K562 (cell line): ENCODE measurements around the gene DDC. TPM values are rescaled to one million over a fixed set of nuclear protein-coding genes. Genes with fewer than 3 reads are reported as not detected.

Experiments used
- ATAC-seq: fragments of 200-7000 bp; cut with Tn5 transposase; 3 replicates; pipeline ENCODE4 v1.9.1; 2020; ENCODE audit warnings: moderate library complexity
- BruUV-seq: library from RNA; stranded (reverse); fragments of 400-500 nt; replicated peaks from 2 replicates; lab custom pipeline; 2021; lab: Mats Ljungman, UMichigan
- CTCF ChIA-PET: fragments of 300-600 bp; formaldehyde crosslinking; extraction: SDS; loops from one replicate; lab custom pipeline; 2021; ENCODE audit warnings: low intra/inter-chr PET ratio; lab: Yijun Ruan, JAX
- POLR2A ChIA-PET: fragments of 300-600, 350-650 bp; sonication (Branson Sonifier 250); formaldehyde crosslinking; extraction: SDS; loops from one replicate; lab custom pipeline; 2021; ENCODE audit warnings: antibody characterized with exemption, inconsistent platforms; lab: Yijun Ruan, JAX
- DNase-seq, 4 experiments: peaks; one replicate each; pipeline versions ENCODE4 v3.0.0 to v3.0.0-alpha.2; 2011 to 2018; ENCODE audit warnings: low spot score in 3 of 4, mixed read lengths in 3 of 4; ENCODE audit errors: extremely low read depth in 1 of 4
- FAIRE-seq: peaks from 2 replicates; lab custom pipeline; 2011; peaks lifted over from hg19 to GRCh38; lab: Jason Lieb, UNC
- H2AFZ ChIP-seq: 2 replicates; pipeline ENCODE4 v1.6.0; 2011; ENCODE audit warnings: low read depth, low read length, control low read depth, inconsistent platforms
- H3K27ac ChIP-seq: fragments of 200-600 bp; 3 replicates; pipeline ENCODE4 v1.8.0; 2011; ENCODE audit warnings: low read depth, mild to moderate bottlenecking, control low read depth, inconsistent platforms, low read length, moderate library complexity, mixed read lengths; ENCODE audit errors: extremely low read depth
- H3K27me3 ChIP-seq, 2 experiments: fragments of 300-600 bp in 1 of 2; 2 replicates in 1 of 2; 3 replicates in 1 of 2; pipeline versions ENCODE4 v1.6.0 to v1.8.0; 2011; ENCODE audit warnings: inconsistent platforms in 2 of 2, low read length in 2 of 2, mild to moderate bottlenecking in 1 of 2, mixed read lengths in 1 of 2, moderate library complexity in 1 of 2; ENCODE audit not compliant: control insufficient read depth in 2 of 2, insufficient read depth in 2 of 2
- H3K36me3 ChIP-seq: fragments of 300-600 bp; 3 replicates; pipeline ENCODE4 v1.8.0; 2011; ENCODE audit warnings: mild to moderate bottlenecking, low read length, inconsistent platforms; ENCODE audit not compliant: control insufficient read depth, insufficient read depth
- H3K4me1 ChIP-seq, 2 experiments: fragments of 200-600 bp in 1 of 2; replicated peaks in 1 of 2; 2 replicates in 1 of 2; 3 replicates in 1 of 2; pipeline versions ENCODE4 v1.5.1 to v1.8.0; 2011; ENCODE audit warnings: inconsistent platforms in 2 of 2, low read length in 2 of 2, mild to moderate bottlenecking in 1 of 2, mixed read lengths in 1 of 2, moderate library complexity in 1 of 2; ENCODE audit not compliant: control insufficient read depth in 2 of 2, insufficient read depth in 2 of 2
- H3K4me2 ChIP-seq: 2 replicates; pipeline ENCODE4 v1.6.1; 2011; ENCODE audit warnings: low read length, control low read depth, inconsistent platforms, mixed read lengths; ENCODE audit not compliant: insufficient read depth
- H3K4me3 ChIP-seq: fragments of 200-600 bp; sonication (generic), shearing (Covaris generic); 2 replicates; pipeline ENCODE4 v1.5.1; 2016; ENCODE audit warnings: control low read depth, inconsistent platforms
- H3K79me2 ChIP-seq: fragments of 200-600 bp; 3 replicates; pipeline ENCODE4 v1.8.0; 2011; ENCODE audit warnings: low read length, inconsistent platforms; ENCODE audit not compliant: control insufficient read depth, insufficient read depth
- H3K9ac ChIP-seq, 2 experiments: 2 replicates each; pipeline versions ENCODE4 v1.6.0 to v1.6.1; 2011; ENCODE audit warnings: low read depth in 2 of 2, low read length in 2 of 2, control low read depth in 1 of 2, inconsistent platforms in 1 of 2, mild to moderate bottlenecking in 1 of 2, mixed read lengths in 1 of 2; ENCODE audit not compliant: insufficient read depth in 1 of 2
- H3K9me1 ChIP-seq: one replicate; pipeline ENCODE4 v1.6.0; 2011; ENCODE audit warnings: inconsistent platforms, mild to moderate bottlenecking, low read length, moderate library complexity; ENCODE audit not compliant: control insufficient read depth, insufficient read depth
- H3K9me3 ChIP-seq: replicated peaks from 2 replicates; pipeline ENCODE4 v1.5.1; 2011; ENCODE audit warnings: low read depth, low read length, inconsistent platforms; ENCODE audit not compliant: control insufficient read depth, insufficient read depth
- H4K20me1 ChIP-seq: replicated peaks from 2 replicates; pipeline ENCODE4 v1.6.1; 2011; ENCODE audit warnings: low read length, inconsistent platforms, mixed read lengths; ENCODE audit not compliant: control insufficient read depth, insufficient read depth
- BHLHE40 ChIP-seq: IDR thresholded peaks from 2 replicates; pipeline ENCODE4 v1.6.1; 2011; ENCODE audit warnings: low read length, improper control_type of control experiment
- LARP7 ChIP-seq: fragments of 450-650 bp; IDR thresholded peaks from 2 replicates; pipeline ENCODE4 v1.6.1; 2016
- PTTG1 ChIP-seq: fragments of 450-650 bp; IDR thresholded peaks from 2 replicates; pipeline ENCODE4 v1.6.1; 2016; ENCODE audit warnings: low read depth, mild to moderate bottlenecking, missing genetic modification characterization, missing compliant biosample characterization
- USF1 ChIP-seq: sonication (generic); formaldehyde crosslinking; IDR thresholded peaks from 2 replicates; pipeline ENCODE4 v1.9.0; 2022; ENCODE audit warnings: mild to moderate bottlenecking, missing genetic modification reagents
- WGBS: fragments of 100-300 bp; shearing (Covaris generic); methylation state at CpG from one replicate; pipeline ENCODE4 v1.1.6; 2016; ENCODE audit warnings: low coverage, mixed read lengths; ENCODE audit not compliant: insufficient coverage; ENCODE audit errors: missing lambda C conversion rate; 5-methylcytosine and 5-hydroxymethylcytosine counted together
- in situ Hi-C: fragments of 300-500 bp; cut with MboI; formaldehyde crosslinking; loops from 4 replicates; pipeline ENCODE4 v1.15.0; 2018; ENCODE audit warnings: inconsistent platforms, mixed read lengths
- intact Hi-C: fragments of 100-400 bp; cut with micrococcal nuclease; formaldehyde crosslinking; loops from 2 replicates; pipeline ENCODE4 v1.14.2; 2022
- polyA plus RNA-seq, 8 experiments: library from polyadenylated mRNA; depleted of rRNA in 4 of 8; stranded (reverse) in 5 of 8; unstranded in 3 of 8; fragments of >200 nt; fragmentation: Nextera tagmentation in 2 of 8; fragmentation: Illumina TruSeq in 1 of 8; extraction: Ambion mirVana in 2 of 8; extraction: Trizol in 1 of 8; gene quantifications; 2 replicates each; pipeline versions ENCODE4 v1.2.1 to v1.2.3, GENCODE V29; 2011 to 2014; ENCODE audit warnings: inconsistent platforms in 1 of 8, missing spikeins in 1 of 8
- total RNA-seq, 7 experiments: library from RNA; depleted of rRNA in 6 of 7; stranded (reverse); fragments of >200 nt in 6 of 7; fragmentation: Illumina TruSeq in 2 of 7; extraction: Trizol in 2 of 7; gene quantifications; 2 replicates each; pipeline versions ENCODE4 v1.2.1 to v1.2.3, GENCODE V29; 2011 to 2021; ENCODE audit warnings: low replicate concordance in 1 of 7

DDC gene
- total and polyA plus RNA-seq, 9 of the 15 experiments (the other 6 are each of a cell fraction or from before 2014, with no cell fraction given): not detected

DNA sequence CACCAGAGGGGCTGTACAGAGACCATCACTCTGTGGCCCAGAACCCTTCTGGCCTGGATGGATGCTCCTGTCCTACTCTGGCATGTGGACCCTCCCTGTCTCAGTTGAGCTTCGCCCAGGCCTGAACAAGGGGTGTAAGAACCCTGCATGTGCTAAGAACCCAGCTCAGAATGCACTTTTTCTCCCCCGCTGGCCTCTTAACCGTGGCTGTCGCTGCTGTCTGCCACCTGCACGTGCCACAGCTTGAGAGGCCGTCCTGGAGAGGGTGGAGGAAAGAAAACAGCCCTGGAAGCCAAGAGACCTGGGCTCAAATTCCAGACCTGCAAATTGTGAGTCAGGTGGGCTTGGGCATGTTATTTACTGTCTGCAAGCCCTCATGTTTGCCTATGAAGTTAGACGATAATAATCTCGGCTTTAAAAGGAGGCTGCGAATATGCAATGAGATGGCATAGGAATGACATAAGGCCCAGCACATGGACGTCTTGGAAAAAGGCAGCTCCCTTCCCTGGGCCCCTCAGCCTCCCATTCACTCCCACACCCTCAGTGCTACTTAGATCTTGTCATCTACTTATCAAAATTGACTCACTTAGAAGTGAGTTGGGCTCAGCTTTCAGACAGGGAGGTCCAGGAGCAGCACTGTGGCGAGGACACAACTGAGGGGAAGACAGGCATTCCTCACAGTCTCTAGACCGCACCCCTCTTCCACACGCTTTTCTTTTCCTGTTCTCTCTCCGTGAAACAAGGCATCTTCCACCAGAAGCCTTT is 146.5 kb downstream of the DDC start:
- POLR2A ChIA-PET: interaction anchor here (0.9 to 1.1 kb wide), 2 partner anchors 11 to 13 kb away, joined by 3 to 4 read pairs; no protein-coding TSS in a partner anchor
- ATAC-seq (no peak), FAIRE-seq (peak; percentile 49)

More for the DNA sequence above, 146.5 kb downstream of the DDC start:
- BruUV-seq: no TSS peak
- H2AFZ ChIP-seq: peak overlapping the region; percentile 7; the same call in 1 of the 2 replicates
- 17% methylated on average over 13 of the region's 14 CpGs for WGBS
- intact Hi-C loops (loop anchor here (1.0 to 10.0 kb wide), 7 partner anchors 51 to 564 kb away; no protein-coding TSS in a partner anchor), in situ Hi-C loops (no loop called here)
- H3K27ac ChIP-seq: no peak overlapping the region
- TF ChIP-seq BHLHE40: peak; percentile 53; the same call in 1 of the 2 replicates
- TF ChIP-seq PTTG1: no peak
- TF ChIP-seq LARP7: no peak
- TF ChIP-seq USF1 (CRISPR knock-in tag): 0 out of 2 replicates have a peak, but pooled peaks have one; percentile 22
- H3K4me1 ChIP-seq: peaks cover 0 to 2% of the 10 kb centered on the region in 2 experiments; a peak in 1 of 5 replicates
- H3K9me1 ChIP-seq: no peaks in the 10 kb centered on the region
- H4K20me1 ChIP-seq: 0 out of 2 replicates have a peak, but pooled peaks cover 4% of the 10 kb centered on the region
- H3K79me2 ChIP-seq: no peaks in the 10 kb centered on the region
- H3K9me3 ChIP-seq: no peaks in the 10 kb centered on the region
- no peak overlapping the region for H3K9ac ChIP-seq
- 0 out of 5 replicates have a peak, but pooled peaks cover 0 to 2% of the 10 kb centered on the region in 2 experiments for H3K27me3 ChIP-seq
- CTCF ChIA-PET: interaction anchor here (0.6 to 1.4 kb wide), 6 partner anchors 50 to 326 kb away, joined by 3 to 12 read pairs (median 5); partner anchors contain the start of gene ZPBP
- H3K36me3 ChIP-seq: no peaks in the 10 kb centered on the region
- DNase-seq: peak in 1 of 4 experiments; percentile 15
- H3K4me2 ChIP-seq: no peak overlapping the region
- no peak overlapping the region for H3K4me3 ChIP-seq
